Esophagus squamous epithelium (tissue), 5 donors: Measurements from ENCODE around the gene FOXL3. TPM values are rescaled to one million over a fixed set of nuclear protein-coding genes. Genes with fewer than 3 reads are reported as not detected.

Experiments
- DNase-seq: peaks from one replicate; lab custom pipeline; 2025; lab: John Stamatoyannopoulos, UW
- H3K27ac ChIP-seq, 4 donors: fragments of 200-600 bp; sonication (generic); one replicate each; pipeline ENCODE4 v1.5.1; 2016 to 2019; ENCODE audit warnings: mild to moderate bottlenecking in 1 of 4
- H3K27me3 ChIP-seq, 4 donors: fragments of 200-600 bp; sonication (generic); 1 replicate in 3 of 4; 2 replicates in 1 of 4; pipeline versions ENCODE4 v1.5.1 to v1.6.0; 2017 to 2021; ENCODE audit warnings: antibody characterized with exemption in 1 of 4
- H3K36me3 ChIP-seq, 3 donors: fragments of 200-600 bp; sonication (generic); one replicate each; pipeline ENCODE4 v1.5.1; 2016 to 2019
- H3K4me1 ChIP-seq, 3 donors: fragments of 200-600 bp; sonication (generic); one replicate each; pipeline ENCODE4 v1.5.1; 2017 to 2019
- H3K4me3 ChIP-seq, 4 donors: fragments of 200-600 bp; sonication (generic); 1 replicate in 3 of 4; 2 replicates in 1 of 4; pipeline ENCODE4 v1.5.1; 2016 to 2019; ENCODE audit warnings: mild to moderate bottlenecking in 2 of 4, moderate library complexity in 1 of 4
- H3K9me3 ChIP-seq, 3 donors: fragments of 200-600 bp; sonication (generic); one replicate each; pipeline ENCODE4 v1.5.1; 2016 to 2019
- POLR2A ChIP-seq, 4 donors: fragments of 450-650 bp; IDR thresholded peaks; one replicate each; pipeline ENCODE4 v1.6.1; 2017; ENCODE audit warnings: antibody characterized with exemption in 4 of 4, mild to moderate bottlenecking in 4 of 4, moderate library complexity in 3 of 4
- WGBS, 2 donors: methylation state at CpG; one replicate each; pipeline ENCODE4 v1.1.5; 2018; 5-methylcytosine and 5-hydroxymethylcytosine counted together
- intact Hi-C: fragments of 100-400 bp; cut with DNase I; formaldehyde crosslinking; loops from one replicate; pipeline ENCODE4 v1.15.0; 2022
- total RNA-seq, 4 donors: library from RNA; depleted of rRNA; stranded (reverse); fragments of >200 nt; gene quantifications; one replicate each; pipeline ENCODE4 v1.1.0, GENCODE V29; 2016
- TF ChIP-seq, protein P1 (sequence below), 6 experiments: fragments of 450-650 bp in 4 of 6; fragments of 200-600 bp in 2 of 6; sonication (generic) in 2 of 6; IDR thresholded peaks; one replicate each; pipeline ENCODE4 v1.5.1; 2016 to 2019; ENCODE audit warnings: antibody characterized with exemption in 6 of 6, mild to moderate bottlenecking in 4 of 6, moderate library complexity in 4 of 6
- donor health status: DM: yes; HTN: yes; CAD: no.

The FOXL3 gene
- total RNA-seq, 4 donors from 2014 or later = not detected

DNA sequence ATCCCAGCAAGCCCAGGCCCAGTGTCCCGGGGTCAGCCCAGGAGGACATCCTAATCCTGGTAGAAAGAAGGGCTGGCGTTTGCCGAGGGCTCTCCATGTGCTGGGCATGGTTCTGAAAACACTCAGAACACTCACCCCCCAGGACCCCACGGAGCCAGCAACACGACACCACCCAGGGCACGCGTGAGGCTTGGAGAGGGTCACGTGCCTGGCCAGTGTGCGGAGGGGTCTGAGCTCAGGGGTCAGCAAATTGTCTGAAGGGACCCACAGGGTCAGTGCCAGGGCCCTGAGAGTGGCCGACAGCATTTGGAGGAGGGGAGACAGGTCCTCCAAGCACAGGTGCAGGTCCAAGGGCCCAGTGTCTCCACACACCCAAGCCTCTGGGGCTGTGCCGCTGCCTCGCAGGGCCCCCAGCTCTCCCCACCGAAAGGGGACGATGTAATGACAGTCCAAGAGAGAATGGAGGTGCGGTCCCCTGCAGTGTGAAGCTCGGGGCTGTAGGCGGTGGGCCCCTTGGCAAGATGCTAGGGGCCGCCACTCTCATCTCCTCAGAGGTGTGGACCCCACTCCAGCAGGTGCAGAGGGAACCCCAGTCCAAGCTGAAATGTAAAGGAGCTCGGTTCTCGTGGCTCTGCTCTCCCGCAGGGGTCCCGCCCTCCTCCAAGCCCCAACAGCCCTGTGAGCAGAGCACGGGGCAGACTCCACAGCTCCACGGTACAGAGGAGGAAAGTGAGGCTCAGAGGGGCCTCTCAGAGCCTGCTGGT lies 7.8 kb downstream of the FOXL3 start:
- Histone ChIP-seq H3K27ac (no peak overlapping the region), H3K4me3 (no peak overlapping the region), H3K36me3 (no peaks in the 10 kb centered on the region), H3K27me3 (peaks cover 0 to 50% (median 2%) of the 10 kb centered on the region in 4 donors), H3K9me3 (no peaks in the 10 kb centered on the region), H3K4me1 (peaks cover 0 to 6% (median 0%) of the 10 kb centered on the region in 3 donors)
- TF ChIP-seq POLR2A (IDR thresholded peaks at IDR 0.05) = no peak
- WGBS, 2 donors = 79 to 88% methylated on average over 10 to 14 of the region's 24 CpGs
- no peak for DNase-seq
- intact Hi-C loops = no loop called here

DNA sequence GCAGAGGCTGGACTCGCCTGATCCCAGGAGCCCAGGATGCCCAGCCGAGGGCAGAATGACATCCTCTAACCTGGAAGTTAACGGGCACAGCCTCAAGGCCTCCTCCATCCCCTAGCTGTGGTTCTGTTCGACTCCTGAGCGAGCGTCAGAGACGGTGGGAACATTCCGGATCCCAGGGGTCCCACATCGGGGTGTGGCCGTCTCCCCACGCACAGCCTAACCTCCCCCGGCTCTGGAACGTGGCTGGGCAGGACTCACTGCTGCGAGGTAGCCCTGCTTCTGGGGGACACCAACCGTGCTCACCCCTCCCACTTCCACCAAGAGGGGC lies 8.4 kb downstream of the FOXL3 start:
- Histone ChIP-seq H3K27me3 (peaks cover 0 to 50% (median 2%) of the 10 kb centered on the region in 4 donors), H3K36me3 (no peaks in the 10 kb centered on the region), H3K4me1 (peaks cover 0 to 6% (median 0%) of the 10 kb centered on the region in 3 donors), H3K27ac (no peak overlapping the region), H3K4me3 (no peak overlapping the region), H3K9me3 (no peaks in the 10 kb centered on the region)
- TF ChIP-seq, protein P1, sequence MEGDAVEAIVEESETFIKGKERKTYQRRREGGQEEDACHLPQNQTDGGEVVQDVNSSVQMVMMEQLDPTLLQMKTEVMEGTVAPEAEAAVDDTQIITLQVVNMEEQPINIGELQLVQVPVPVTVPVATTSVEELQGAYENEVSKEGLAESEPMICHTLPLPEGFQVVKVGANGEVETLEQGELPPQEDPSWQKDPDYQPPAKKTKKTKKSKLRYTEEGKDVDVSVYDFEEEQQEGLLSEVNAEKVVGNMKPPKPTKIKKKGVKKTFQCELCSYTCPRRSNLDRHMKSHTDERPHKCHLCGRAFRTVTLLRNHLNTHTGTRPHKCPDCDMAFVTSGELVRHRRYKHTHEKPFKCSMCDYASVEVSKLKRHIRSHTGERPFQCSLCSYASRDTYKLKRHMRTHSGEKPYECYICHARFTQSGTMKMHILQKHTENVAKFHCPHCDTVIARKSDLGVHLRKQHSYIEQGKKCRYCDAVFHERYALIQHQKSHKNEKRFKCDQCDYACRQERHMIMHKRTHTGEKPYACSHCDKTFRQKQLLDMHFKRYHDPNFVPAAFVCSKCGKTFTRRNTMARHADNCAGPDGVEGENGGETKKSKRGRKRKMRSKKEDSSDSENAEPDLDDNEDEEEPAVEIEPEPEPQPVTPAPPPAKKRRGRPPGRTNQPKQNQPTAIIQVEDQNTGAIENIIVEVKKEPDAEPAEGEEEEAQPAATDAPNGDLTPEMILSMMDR (IDR thresholded peaks at IDR 0.05) = no peak
- no peak for TF ChIP-seq POLR2A (IDR thresholded peaks at IDR 0.05)
- WGBS, 2 donors = 64 to 71% methylated on average over 3 to 4 of the region's 15 CpGs
- DNase-seq = no peak
- intact Hi-C loops = no loop called here

DNA sequence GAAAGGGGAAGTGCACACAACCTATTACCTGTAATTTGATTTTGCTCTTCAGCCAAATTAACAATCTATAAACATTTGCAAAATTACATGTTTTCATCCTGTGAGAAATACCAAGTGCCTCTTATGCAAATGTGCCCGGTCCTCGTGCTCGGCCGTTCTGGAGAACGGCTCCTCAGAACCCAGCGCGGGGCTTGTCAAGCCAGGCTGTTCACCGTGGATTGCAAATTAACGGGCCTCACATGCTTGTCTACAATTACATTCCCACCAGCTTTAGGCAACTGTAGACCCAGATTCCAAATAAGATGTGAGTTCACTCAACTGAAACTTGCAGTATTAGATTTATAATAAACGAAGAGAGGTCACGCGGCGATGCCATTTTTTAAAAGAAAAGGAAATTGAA lies 8.8 kb downstream of the FOXL3 start:
- H3K27me3 ChIP-seq = peaks cover 0 to 50% (median 2%) of the 10 kb centered on the region in 4 donors
- DNase-seq = no peak
- H3K4me3 ChIP-seq = no peak overlapping the region
- TF ChIP-seq, protein P1 (IDR thresholded peaks at IDR 0.05) = no peak
- TF ChIP-seq POLR2A (IDR thresholded peaks at IDR 0.05) = no peak
- no peaks in the 10 kb centered on the region for H3K36me3 ChIP-seq
- intact Hi-C loops = no loop called here
- H3K27ac ChIP-seq = no peak overlapping the region
- no peaks in the 10 kb centered on the region for H3K9me3 ChIP-seq
- peaks cover 0 to 6% (median 0%) of the 10 kb centered on the region in 3 donors for H3K4me1 ChIP-seq
- 84 to 87% methylated on average over 13 of the region's 13 CpGs for WGBS, 2 donors

DNA sequence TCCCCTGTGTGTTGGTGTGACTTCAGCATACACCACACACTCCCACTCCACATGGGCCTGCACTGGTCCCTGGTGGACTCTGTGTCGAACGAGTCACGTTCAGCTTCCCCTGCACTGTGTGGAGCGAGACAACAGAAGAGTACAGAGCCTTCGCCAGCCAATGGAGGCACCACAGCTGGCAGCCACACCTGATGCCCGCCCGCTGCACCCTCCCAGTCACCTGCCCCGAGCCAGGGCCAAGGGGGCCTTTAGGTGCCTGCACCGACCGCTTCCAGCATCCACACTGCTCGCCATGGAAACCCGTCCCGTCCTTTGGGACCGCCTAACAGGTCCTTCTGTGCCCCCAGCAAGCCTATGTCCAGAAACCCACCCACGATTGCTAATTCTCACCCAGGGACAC lies 9.2 kb downstream of the FOXL3 start:
- no peak for DNase-seq
- H3K36me3 ChIP-seq = no peaks in the 10 kb centered on the region
- no peak overlapping the region for H3K4me3 ChIP-seq
- H3K27ac ChIP-seq = no peak overlapping the region
- H3K27me3 ChIP-seq = peaks cover 0 to 50% (median under 1%) of the 10 kb centered on the region in 4 donors
- peaks cover 0 to 6% (median 0%) of the 10 kb centered on the region in 3 donors for H3K4me1 ChIP-seq
- intact Hi-C loops = no loop called here
- no peaks in the 10 kb centered on the region for H3K9me3 ChIP-seq
- TF ChIP-seq POLR2A (IDR thresholded peaks at IDR 0.05) = no peak
- TF ChIP-seq, protein P1 (IDR thresholded peaks at IDR 0.05) = no peak
- WGBS, 2 donors = 71 to 92% methylated on average over 1 to 15 of the region's 15 CpGs

DNA sequence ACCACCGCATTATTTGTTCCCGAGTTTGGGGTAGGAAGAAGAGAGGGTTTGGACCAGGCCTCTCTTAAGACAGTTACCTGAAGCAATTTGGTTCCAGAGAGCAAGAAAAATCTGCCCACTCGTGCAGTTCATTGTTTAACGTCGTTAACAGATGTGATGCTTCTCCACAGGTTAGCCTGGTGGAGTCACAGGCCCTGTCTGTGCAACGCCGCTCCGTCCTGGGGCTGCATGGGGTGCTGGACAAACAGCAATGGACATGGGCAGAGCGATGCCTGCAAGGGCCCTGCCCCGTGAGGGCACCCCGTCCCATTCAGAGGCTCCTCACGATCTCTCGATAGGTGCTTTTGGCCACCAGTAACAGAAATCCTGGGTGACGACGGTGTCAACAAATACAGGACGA lies 9.7 kb downstream of the FOXL3 start:
- peaks cover 0 to 6% (median 0%) of the 10 kb centered on the region in 3 donors for H3K4me1 ChIP-seq
- intact Hi-C loops = no loop called here
- no peaks in the 10 kb centered on the region for H3K9me3 ChIP-seq
- WGBS, 2 donors = 84 to 87% methylated on average over 5 to 8 of the region's 16 CpGs
- no peak overlapping the region for H3K27ac ChIP-seq
- no peak overlapping the region for H3K4me3 ChIP-seq
- H3K36me3 ChIP-seq = no peaks in the 10 kb centered on the region
- no peak for DNase-seq
- H3K27me3 ChIP-seq = peaks cover 0 to 46% (median 0%) of the 10 kb centered on the region in 4 donors
- no peak for TF ChIP-seq POLR2A (IDR thresholded peaks at IDR 0.05)
- TF ChIP-seq, protein P1 (IDR thresholded peaks at IDR 0.05) = no peak
